Stimulated activated CD8-positive, alpha-beta memory T cell treated with anti-CD3 and anti-CD28 coated beads, Interleukin-12 subunit alpha, Interleukin-12 subunit beta, amount 100 ng/mL, for 4 hours (primary cell): ENCODE results near the gene ZNF536.

Experiments
- DNase-seq: peaks from one replicate; pipeline ENCODE4 v3.0.0-alpha.2; 2020; ENCODE audit warnings: low read depth

Gene ZNF536

DNA sequence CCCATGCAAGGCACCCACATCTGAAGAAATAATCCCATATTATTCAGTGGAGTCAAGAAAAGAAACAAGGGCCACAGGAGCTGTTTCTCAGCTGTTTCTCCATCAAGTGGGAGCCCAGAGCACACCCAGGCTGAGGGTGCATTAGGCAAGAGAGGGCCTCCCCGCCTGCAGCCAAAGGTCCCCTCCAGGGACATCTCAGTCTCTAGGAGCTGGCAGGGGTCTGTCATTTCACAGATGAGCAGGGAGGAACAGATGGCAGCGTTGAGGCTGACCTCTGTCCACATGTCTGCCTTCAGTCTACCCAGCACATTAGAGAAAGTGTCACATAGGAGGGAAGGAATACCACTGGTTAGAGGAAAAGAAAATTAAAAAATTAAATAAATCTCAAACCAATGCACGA, 157.7 kb downstream of the ZNF536 start:
- DNase-seq: no peak

DNA sequence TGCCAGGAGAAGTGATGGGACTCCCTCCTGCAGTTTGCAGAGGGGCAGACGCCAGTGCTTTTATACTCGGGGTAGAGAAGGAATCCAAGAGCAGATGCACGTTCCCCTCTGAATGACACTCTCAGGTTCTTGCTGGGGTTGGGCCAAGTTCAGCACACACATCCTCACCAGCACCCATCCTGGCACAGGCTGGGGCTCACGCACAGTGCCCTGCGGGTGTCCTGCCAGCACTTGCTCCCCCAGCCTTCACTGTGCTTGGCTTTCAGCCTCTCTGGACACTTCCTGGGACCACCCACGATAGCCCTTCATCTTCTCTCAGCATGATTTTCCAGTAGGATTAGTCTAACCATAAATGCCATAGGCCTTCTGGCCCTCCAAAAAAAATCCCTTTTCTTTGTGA, 158.6 kb downstream of the ZNF536 start:
- DNase-seq: no peak

DNA sequence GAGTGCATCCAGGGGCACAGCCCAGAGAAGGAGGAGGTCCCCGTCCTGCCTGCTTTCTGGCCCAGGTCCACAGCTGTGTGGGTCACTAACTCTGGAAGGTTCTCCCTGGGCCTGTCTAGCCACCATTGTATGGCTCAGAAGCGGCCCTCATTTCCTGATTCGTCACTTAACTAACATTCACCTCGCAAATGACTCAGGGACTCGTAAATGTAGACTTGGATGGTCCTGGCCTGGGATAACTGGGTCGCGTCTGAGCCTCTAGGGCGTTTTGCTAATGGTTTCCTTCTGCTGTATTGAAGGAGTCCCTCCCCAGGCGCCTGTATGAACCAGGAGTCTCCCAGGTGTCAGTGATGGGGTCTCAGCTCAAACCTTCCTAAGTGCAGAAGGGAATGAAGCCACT, 162.8 kb downstream of the ZNF536 start:
- DNase-seq: no peak

DNA sequence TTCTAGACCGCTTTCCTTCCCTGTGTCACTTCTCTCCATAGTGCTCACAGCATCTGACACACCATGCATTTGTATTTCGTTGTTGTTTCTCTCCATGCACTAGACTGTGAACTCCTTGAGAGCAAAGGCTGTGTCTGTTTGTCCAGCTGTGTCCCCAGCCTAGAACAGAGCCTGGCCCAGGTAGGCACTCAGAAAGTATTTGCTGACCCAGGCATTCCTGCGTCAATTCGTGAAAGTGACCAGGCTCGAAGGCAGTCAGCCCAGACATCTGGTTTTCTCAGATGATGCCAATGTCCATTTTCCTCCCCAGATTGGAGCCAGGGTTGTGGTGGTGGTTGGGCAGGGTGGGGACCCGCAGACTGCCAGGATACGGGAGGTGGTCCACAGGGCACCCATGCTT, 164.8 kb downstream of the ZNF536 start:
- DNase-seq: no peak

GRCh38 chr19:30539315-30539714, 167.1 kb downstream of the ZNF536 start:
- DNase-seq: no peak

DNA sequence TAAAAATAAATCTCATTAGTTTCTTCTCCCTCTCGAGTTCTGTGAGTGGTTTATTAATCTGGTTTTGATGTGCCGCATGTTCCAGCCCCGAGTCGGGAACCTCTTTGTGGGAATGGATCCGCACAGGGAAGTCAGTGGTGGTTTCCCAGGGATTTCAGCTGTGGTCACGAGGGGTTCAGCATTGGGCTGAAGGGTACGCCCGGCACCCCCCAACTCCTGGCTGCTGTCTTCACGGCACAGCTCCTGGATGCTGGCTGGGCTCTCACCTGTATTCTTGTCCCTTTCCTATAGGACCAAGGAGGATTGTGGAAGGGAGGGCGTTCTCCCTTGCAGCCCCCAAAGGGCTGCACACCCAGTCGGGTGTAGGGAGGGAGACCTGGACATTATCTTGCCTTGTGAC, 167.8 kb downstream of the ZNF536 start:
- no peak for DNase-seq

DNA sequence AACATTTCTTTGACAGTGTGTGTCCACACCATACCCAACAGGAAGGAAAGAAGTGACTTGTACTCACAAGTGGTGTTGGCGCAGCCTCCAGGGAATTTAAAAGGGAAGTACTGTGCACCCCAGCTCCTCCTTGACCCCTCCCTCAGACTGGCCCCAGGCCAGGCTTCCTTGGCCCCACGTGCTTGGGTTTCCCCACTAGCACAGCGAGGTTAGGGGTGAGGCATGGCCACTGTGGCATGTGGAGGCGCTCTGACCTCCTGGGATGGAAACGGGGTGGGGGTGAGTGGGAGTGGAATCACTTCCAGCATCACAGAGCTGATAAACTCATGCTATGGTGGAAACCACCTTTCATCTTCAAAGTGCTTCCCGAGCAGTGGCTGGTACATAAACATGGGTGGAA, 168.6 kb downstream of the ZNF536 start:
- no peak for DNase-seq

- no peak for DNase-seq
These were observed 169.4 kb downstream of the ZNF536 start for GRCh38 chr19:30541575-30541974.

DNA sequence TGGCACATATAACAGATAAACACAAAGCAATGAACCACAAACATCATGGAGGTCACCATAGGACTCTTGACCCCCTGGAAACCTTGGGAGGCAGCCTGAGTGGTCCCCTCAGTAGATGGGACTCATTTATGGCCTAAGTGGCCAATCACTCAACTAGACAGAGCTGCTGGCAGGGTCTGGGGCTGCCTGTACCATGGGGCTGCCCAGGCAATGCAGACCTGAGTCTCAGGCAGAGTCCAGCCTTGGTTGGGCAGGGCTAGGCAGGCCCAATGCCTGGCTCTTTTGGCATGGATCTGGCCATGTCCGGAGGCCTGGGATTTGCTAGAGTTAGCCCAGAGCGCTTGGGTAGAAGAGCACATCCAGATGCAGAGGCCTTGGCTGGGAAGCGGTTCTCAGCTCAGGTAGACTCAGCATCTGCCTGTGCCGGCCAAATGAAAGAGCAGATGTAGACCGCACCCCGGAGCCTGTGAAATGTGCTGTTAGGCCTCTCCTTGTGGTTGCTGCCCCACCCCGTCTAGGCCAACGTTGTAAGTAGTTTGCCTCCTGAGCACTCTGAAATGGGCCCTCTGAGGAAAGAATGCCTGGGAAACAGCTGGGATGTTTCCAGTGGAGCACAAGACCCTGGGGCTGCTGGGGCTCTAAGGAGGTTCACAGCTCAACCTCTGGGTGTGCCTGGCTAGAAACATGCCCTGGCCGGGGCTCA, 171.2 kb downstream of the ZNF536 start:
- DNase-seq: no peak

DNA sequence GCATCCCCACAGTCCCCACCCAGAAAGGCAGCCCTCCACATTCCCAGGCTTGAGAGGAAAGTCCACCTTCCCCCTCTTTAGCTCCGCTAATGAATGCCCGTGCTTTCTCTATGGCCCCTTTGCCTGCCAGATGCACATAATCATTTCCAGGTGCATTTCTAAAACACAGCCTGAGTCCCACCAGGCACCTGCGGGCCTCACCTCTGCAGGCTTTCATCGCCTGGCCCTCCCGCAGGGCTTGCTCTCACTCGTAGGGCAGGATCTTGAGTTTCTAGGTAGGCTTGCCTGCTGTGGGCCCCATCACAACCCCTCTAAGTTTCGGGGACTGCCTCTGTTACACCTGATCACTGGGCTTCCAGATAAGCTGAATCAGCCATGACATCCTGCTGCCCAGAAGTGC, 173.6 kb downstream of the ZNF536 start:
- no peak for DNase-seq

- DNase-seq: no peak
These were observed 174.1 kb downstream of the ZNF536 start for GRCh38 chr19:30546332-30546731.

DNA sequence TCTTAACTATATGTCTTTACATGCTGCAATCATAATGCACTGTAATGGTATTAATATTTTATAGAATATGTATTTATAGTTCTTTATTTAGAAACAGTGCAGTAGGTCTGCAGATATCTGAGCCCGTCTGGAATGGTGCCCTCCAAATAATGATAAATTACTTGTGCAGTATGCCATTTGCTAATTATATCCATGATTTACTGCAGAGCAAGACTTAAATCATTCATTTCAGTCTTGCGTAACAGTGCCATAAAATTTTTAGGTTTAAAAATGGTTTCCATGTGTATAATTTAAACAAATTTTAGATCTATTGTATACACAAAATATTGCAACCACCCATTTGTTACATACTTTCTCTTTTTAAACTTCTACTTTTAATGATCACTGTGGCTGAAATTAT, 175.1 kb downstream of the ZNF536 start:
- no peak for DNase-seq

GRCh38 chr19:30549151-30549550, 177.0 kb downstream of the ZNF536 start:
- DNase-seq: no peak

GRCh38 chr19:30551271-30551670, 179.1 kb downstream of the ZNF536 start:
- no peak for DNase-seq

- DNase-seq: no peak
These were observed 180.4 kb downstream of the ZNF536 start for GRCh38 chr19:30552593-30552992.

DNA sequence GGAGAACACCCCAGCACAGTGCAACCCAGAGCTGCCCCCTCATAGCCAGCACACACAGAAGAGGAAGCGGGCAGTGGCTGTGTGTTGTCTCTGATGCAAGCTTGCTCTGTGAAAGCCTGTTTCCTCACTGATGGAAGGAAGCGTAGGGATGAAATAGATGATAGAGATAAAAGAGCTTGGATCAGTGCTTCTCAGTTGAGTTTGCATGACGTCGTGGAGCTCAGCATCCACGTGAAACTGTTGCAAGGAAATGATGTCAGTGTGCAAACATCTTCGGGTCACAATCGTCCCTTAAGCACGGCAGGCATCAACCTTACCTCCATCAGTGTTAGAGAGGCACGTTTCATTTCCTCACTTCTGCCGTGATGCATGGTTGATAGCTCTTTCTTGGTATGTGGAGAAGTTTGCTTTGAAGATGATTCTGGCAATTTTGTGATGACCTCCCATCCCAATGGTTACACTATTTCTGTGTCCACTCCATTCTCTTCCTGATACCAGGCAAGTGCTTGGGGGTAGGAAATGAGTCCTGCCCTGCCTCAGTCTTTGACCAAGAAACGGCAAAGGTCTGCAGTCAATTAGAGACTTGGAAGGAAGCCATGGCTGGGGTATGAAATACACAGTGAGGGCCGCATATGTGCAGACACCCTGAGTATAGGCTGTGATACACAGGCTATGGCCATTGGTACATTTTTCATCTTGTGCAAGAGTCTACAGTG, 183.0 kb downstream of the ZNF536 start:
- no peak for DNase-seq

DNA sequence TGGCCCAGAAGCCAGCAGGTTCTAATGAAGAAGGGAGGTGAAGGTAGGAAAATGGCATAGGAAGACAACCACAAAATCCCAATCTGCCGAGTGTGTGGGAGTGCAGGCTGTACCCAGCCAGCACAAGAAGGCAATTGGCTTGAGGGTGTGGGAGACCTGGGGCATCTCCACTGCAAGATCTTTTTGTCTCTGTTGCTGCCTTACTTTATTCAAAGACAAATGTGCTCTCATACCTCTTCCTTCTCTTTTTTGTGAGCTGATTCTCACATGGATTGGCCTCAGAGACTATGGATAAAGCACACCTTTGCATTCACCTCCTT, 183.6 kb downstream of the ZNF536 start:
- no peak for DNase-seq

DNA sequence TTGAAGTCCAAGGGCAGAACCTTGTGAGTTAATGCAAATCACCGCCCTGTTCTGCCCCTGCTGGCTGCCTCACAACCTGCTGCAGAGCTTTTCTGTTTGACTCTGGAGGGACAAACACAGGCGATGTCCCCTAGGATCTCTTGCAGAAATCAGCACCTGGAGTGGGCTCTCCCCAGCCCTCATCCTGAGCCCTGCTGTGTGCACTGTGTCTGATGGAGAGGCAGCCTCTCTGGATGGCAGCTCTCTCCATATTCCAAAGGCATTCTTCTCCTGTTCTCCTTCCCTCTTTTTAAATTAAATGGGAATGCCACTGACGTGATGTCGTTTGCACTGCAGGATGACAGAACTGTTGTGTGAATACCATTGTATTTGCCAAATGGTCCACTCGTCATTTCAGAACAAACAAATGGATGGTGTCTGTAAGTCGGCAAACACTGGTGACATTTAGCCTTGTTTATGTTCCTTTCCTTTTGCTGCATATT, 184.1 kb downstream of the ZNF536 start:
- DNase-seq: no peak

DNA sequence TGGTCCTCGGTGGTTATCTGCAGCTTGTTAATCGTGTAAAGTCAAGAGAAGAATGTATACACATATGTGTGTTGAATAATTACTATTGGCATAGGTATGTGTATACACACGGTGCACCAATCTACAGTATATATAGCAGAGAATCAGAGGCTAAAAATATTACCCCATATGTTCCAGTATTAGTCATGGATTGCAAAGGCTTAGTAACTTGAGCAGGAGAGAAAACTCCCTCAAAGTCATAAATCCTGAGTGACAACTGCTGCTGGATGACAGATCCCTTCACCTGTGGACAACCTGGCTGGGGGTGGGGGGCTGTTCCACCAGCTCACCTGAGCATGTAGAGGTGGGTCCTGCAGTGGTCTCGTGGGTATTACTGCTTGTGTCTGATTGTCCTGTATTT, 185.0 kb downstream of the ZNF536 start:
- no peak for DNase-seq

GRCh38 chr19:30557927-30558557, 185.9 kb downstream of the ZNF536 start:
- DNase-seq: no peak

DNA sequence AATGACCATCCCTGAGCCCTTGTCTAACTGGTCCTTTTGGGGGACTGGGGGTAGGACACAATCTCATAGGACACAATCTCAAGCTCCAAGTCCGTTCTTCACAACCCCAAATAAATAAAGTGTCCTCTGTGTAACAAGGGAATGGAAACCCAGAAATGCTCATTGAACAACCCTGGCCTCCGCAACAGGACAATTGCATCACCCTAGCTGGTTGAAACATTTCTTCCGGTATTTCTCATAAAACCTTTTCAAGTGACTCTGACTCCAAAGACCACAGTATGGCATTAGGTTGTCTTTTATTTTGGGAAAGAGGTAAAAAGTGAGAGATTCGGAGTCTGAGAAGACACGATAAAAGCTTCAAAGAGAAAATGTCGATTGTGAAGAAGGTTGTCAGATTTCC, 186.6 kb downstream of the ZNF536 start:
- no peak for DNase-seq

DNA sequence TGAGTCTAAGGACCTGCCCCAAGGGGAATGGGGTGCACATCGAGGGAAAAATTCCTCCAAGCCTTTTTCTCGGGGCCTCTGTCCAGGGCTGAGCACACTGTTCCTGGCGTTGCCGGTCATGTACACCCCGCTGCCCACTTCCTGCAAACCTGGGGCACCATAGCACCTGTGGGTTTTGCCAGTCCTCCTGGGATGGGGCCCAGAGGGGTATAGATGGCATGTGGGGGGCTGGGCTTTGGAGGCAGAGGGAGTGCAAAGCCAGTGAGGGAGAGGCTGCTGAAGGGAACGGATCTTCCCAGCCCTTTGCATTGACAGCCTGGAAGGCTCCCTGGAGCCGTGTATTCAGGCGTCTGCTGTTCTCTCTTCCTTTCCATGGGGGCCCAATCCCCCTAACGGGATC, 187.3 kb downstream of the ZNF536 start:
- DNase-seq: no peak

GRCh38 chr19:30562981-30563380, 190.8 kb downstream of the ZNF536 start:
- DNase-seq: no peak

DNA sequence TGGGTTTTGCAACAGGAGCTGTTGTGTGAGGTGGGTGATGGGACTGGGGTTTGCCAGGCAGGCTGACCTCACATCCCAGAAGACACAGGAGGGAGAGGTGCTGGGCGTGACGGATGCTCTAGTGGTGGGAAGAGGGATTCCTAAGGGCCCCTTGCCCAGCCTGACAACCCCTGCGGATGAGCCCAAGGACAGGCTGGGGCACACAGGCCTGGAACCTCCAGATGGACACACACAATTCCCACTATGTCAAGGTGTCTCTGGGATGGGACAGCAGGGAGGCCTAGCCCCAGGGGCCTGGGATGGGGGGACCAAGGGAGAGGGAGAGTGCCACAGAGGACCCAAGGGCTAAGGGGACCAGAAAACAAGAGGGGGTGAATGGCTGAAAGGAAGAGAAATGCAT, 191.5 kb downstream of the ZNF536 start:
- DNase-seq: no peak
